B cell (primary cell): ENCODE data around the gene TRIO. TPM values are rescaled to one million over a fixed set of nuclear protein-coding genes. Genes with fewer than 3 reads are reported as not detected.

ENCODE experiments used
- ATAC-seq: fragments of 200-7000 bp; cut with Tn5 transposase; one replicate; pipeline ENCODE4 v1.10.0; 2021; ENCODE audit warnings: low read depth, mild to moderate bottlenecking, moderate number of reproducible peaks, moderate library complexity
- CTCF ChIA-PET: fragments of 350-600 bp; sonication (Branson Sonifier 250); formaldehyde crosslinking; loops from one replicate; lab custom pipeline; 2021; ENCODE audit warnings: antibody characterized with exemption, inconsistent platforms; lab: Charles Lee
- POLR2A ChIA-PET: fragments of 350-600 bp; sonication (Branson Sonifier 250); formaldehyde crosslinking; loops from one replicate; lab custom pipeline; 2021; ENCODE audit warnings: antibody characterized with exemption; lab: Charles Lee
- DNase-seq: peaks from one replicate; pipeline ENCODE4 v3.0.0; 2013
- H2AFZ ChIP-seq: 2 replicates; pipeline ENCODE4 v1.6.1; 2012; ENCODE audit warnings: mild to moderate bottlenecking, low read depth, low read length; ENCODE audit not compliant: insufficient read depth, poor library complexity, severe bottlenecking
- H3K27ac ChIP-seq, 2 donors: 1 replicate in 1 of 2; 2 replicates in 1 of 2; pipeline ENCODE4 v1.5.1; 2012 to 2013; ENCODE audit warnings: low read length in 2 of 2, mild to moderate bottlenecking in 2 of 2, moderate library complexity in 1 of 2
- H3K27me3 ChIP-seq, 4 experiments: fragments of 200-600 bp in 1 of 4; sonication (generic) in 1 of 4; replicated peaks in 1 of 4; 1 replicate in 2 of 4; 2 replicates in 2 of 4; pipeline versions ENCODE4 v1.6.1 to v1.7.0; 2013 to 2016; ENCODE audit warnings: low read length in 3 of 4, mild to moderate bottlenecking in 2 of 4, mixed read lengths in 1 of 4, moderate library complexity in 1 of 4; ENCODE audit not compliant: insufficient read depth in 4 of 4, control insufficient read depth in 3 of 4; ENCODE audit errors: control extremely low read depth in 1 of 4
- H3K36me3 ChIP-seq, 2 experiments: replicated peaks in 1 of 2; 1 replicate in 1 of 2; 2 replicates in 1 of 2; pipeline versions ENCODE4 v1.6.1 to v1.7.1; 2013; ENCODE audit warnings: low read length in 1 of 2; ENCODE audit not compliant: insufficient read depth in 2 of 2, control insufficient read depth in 1 of 2; ENCODE audit errors: control extremely low read depth in 1 of 2, extremely low read depth in 1 of 2
- H3K4me1 ChIP-seq, 2 donors: fragments of 200-600 bp in 1 of 2; sonication (generic) in 1 of 2; 1 replicate in 1 of 2; 2 replicates in 1 of 2; pipeline versions ENCODE4 v1.5.1 to v1.6.1; 2013 to 2017; ENCODE audit warnings: low read length in 2 of 2; ENCODE audit not compliant: control insufficient read depth in 2 of 2, insufficient read depth in 2 of 2
- H3K4me2 ChIP-seq: replicated peaks from 2 replicates; pipeline ENCODE3; 2012; ENCODE audit warnings: mild to moderate bottlenecking, low read depth, low read length; ENCODE audit not compliant: poor library complexity, severe bottlenecking
- H3K4me3 ChIP-seq, 5 experiments: fragments of 200-600 bp in 1 of 5; sonication (generic) in 1 of 5; 1 replicate in 3 of 5; 2 replicates in 2 of 5; pipeline versions ENCODE4 v1.5.1 to v1.7.0; 2011 to 2016; ENCODE audit warnings: low read length in 4 of 5, mild to moderate bottlenecking in 4 of 5, low read depth in 2 of 5, control low read depth in 1 of 5, moderate library complexity in 1 of 5; ENCODE audit not compliant: insufficient read depth in 1 of 5; ENCODE audit errors: control extremely low read depth in 1 of 5, extremely low read depth in 1 of 5
- H3K79me2 ChIP-seq: fragments of 200-600 bp; sonication (generic); one replicate; pipeline ENCODE4 v1.6.0; 2016; ENCODE audit warnings: low read length; ENCODE audit not compliant: control insufficient read depth, insufficient read depth
- H3K9ac ChIP-seq: fragments of 200-600 bp; sonication (generic); 2 replicates; pipeline ENCODE4 v1.6.1; 2017; ENCODE audit warnings: mild to moderate bottlenecking, low read length, moderate library complexity
- H3K9me3 ChIP-seq, 3 donors: one replicate each; pipeline versions ENCODE4 v1.6.1 to v1.7.1; 2013; ENCODE audit warnings: low read length in 2 of 3; ENCODE audit not compliant: control insufficient read depth in 2 of 3, insufficient read depth in 1 of 3; ENCODE audit errors: control extremely low read depth in 1 of 3
- H4K20me1 ChIP-seq: 2 replicates; pipeline ENCODE4 v1.6.0; 2012; ENCODE audit warnings: mild to moderate bottlenecking, low read length; ENCODE audit not compliant: insufficient read depth, control insufficient read depth, poor library complexity, severe bottlenecking
- H3K27ac Mint-ChIP-seq: one replicate; pipeline ENCODE4 v1.8.0; 2021; ENCODE audit warnings: mixed read lengths
- H3K27me3 Mint-ChIP-seq: one replicate; pipeline ENCODE4 v1.8.0; 2021; ENCODE audit warnings: mixed read lengths
- H3K4me1 Mint-ChIP-seq: one replicate; pipeline ENCODE4 v1.8.0; 2021; ENCODE audit warnings: mixed read lengths
- H3K4me3 Mint-ChIP-seq: one replicate; pipeline ENCODE4 v1.8.0; 2021; ENCODE audit warnings: mixed read lengths
- H3K9me3 Mint-ChIP-seq: one replicate; pipeline ENCODE4 v1.8.0; 2022; ENCODE audit warnings: mixed read lengths; ENCODE audit not compliant: insufficient read depth
- CTCF ChIP-seq: fragments of 200-600 bp; IDR thresholded peaks from one replicate; pipeline ENCODE4 v1.8.0; 2022; ENCODE audit warnings: antibody characterized with exemption, mild to moderate bottlenecking
- EZH2 ChIP-seq: IDR thresholded peaks from 2 replicates; pipeline ENCODE4 v1.6.1; 2012; ENCODE audit warnings: borderline replicate concordance, low read depth, mild to moderate bottlenecking, moderate library complexity, low read length; ENCODE audit not compliant: insufficient read depth, poor library complexity, severe bottlenecking
- WGBS: methylation state at CpG from one replicate; pipeline ENCODE4 v1.1.5; 2013; ENCODE audit warnings: missing lambda C conversion rate; ENCODE audit not compliant: insufficient coverage; 5-methylcytosine and 5-hydroxymethylcytosine counted together
- intact Hi-C: fragments of 100-400 bp; cut with micrococcal nuclease; formaldehyde crosslinking; loops from one replicate; pipeline ENCODE4 v1.10.0; 2022
- polyA plus RNA-seq: library from polyadenylated mRNA; depleted of rRNA; stranded (reverse); fragments of >200 nt; gene quantifications from 2 replicates; pipeline ENCODE4 v1.2.3, GENCODE V29; 2012
- total RNA-seq, 2 donors: library from RNA; stranded (reverse); fragments of 120-200 nt in 1 of 2; gene quantifications; 1 replicate in 1 of 2; 2 replicates in 1 of 2; pipeline versions ENCODE4 v1.2.3 to v1.2.4, GENCODE V29; 2013 to 2022

The TRIO gene
- total and polyA plus RNA-seq, 2 donors (not counting 1 experiment from before 2014, with no cell fraction given): 90.5 to 479 TPM

- Histone ChIP-seq H2AFZ (no peak overlapping the region), H3K27me3 (no peaks in the 10 kb centered on the region), H3K27ac (peak overlapping the region in 1 of 2 donors; percentile 75), H3K4me2 (no peak overlapping the region), H3K36me3 (peaks cover 0 to 3% of the 10 kb centered on the region in 2 experiments), H3K4me3 (no peak overlapping the region), H4K20me1 (peaks cover 70% of the 10 kb centered on the region), H3K79me2 (peaks cover 95% of the 10 kb centered on the region), H3K9me3 (peaks cover 5 to 21% (median 12%) of the 10 kb centered on the region in 3 donors), H3K4me1 (peaks cover 38 to 43% of the 10 kb centered on the region in 2 donors), H3K9ac (no peak overlapping the region)
- ATAC-seq: no peak
- Mint-ChIP-seq H3K4me1 (peaks cover 79% of the 10 kb centered on the region), H3K9me3 (peaks cover 2% of the 10 kb centered on the region), H3K27me3 (no peaks in the 10 kb centered on the region), H3K4me3 (peak overlapping the region; percentile 21), H3K27ac (peak overlapping the region; percentile 91)
- no peak for TF ChIP-seq EZH2
- TF ChIP-seq CTCF: no peak
- CTCF ChIA-PET: interaction anchor here (0.6 kb wide), 1 partner anchor 65 kb away, joined by 3 read pairs; no protein-coding TSS in a partner anchor
- intact Hi-C loops: no loop called here
- POLR2A ChIA-PET: no interaction called here
- 100% methylated on average over 1 of the region's 4 CpGs for WGBS
- no peak for DNase-seq
These were observed 109.7 kb downstream of the TRIO start for GRCh38 chr5:14252793-14253192.

GRCh38 chr5:14254686-14255085 is 111.5 kb downstream of the TRIO start:
- DNase-seq (no peak), ATAC-seq (no peak)
- no peak for TF ChIP-seq EZH2
- no peak for TF ChIP-seq CTCF
- peaks cover 69% of the 10 kb centered on the region for H4K20me1 ChIP-seq
- peaks cover 99% of the 10 kb centered on the region for H3K79me2 ChIP-seq
- H3K4me3 ChIP-seq: no peak overlapping the region
- peaks cover 39 to 48% of the 10 kb centered on the region in 2 donors for H3K4me1 ChIP-seq
- H3K9ac ChIP-seq: no peak overlapping the region
- H2AFZ ChIP-seq: no peak overlapping the region
- peaks cover 0 to 3% of the 10 kb centered on the region in 2 experiments for H3K36me3 ChIP-seq
- ChIA-PET POLR2A (no interaction called here), CTCF (interaction anchor here (1.0 kb wide), 1 partner anchor 15 kb away, joined by 3 read pairs; no protein-coding TSS in a partner anchor)
- Mint-ChIP-seq H3K4me1 (peaks cover 79% of the 10 kb centered on the region), H3K27me3 (no peaks in the 10 kb centered on the region), H3K27ac (no peak overlapping the region), H3K4me3 (no peak overlapping the region), H3K9me3 (peaks cover 2% of the 10 kb centered on the region)
- no peak overlapping the region for H3K27ac ChIP-seq
- H3K4me2 ChIP-seq: no peak overlapping the region
- no CpG with 5 or more reads among the region's 2 CpGs for WGBS
- peaks cover 5 to 21% (median 12%) of the 10 kb centered on the region in 3 donors for H3K9me3 ChIP-seq
- intact Hi-C loops: no loop called here
- H3K27me3 ChIP-seq: no peaks in the 10 kb centered on the region
